Upper lobe of left lung (tissue), 4 donors: ENCODE data around the gene LAGE3.

Source experiments
- EP300 ChIP-seq, 4 donors: sonication (generic); formaldehyde crosslinking; IDR thresholded peaks; one replicate each; pipeline ENCODE4 v1.5.1; 2017; ENCODE audit warnings: antibody characterized with exemption in 4 of 4, control low read depth in 2 of 4
- POLR2A ChIP-seq, 4 donors: fragments of 450-650 bp; IDR thresholded peaks; one replicate each; pipeline ENCODE4 v1.5.1; 2016 to 2017; ENCODE audit warnings: antibody characterized with exemption in 4 of 4, mild to moderate bottlenecking in 2 of 4
- POLR2AphosphoS5 ChIP-seq, 2 donors: sonication (generic); formaldehyde crosslinking; IDR thresholded peaks; one replicate each; pipeline ENCODE4 v1.5.1; 2017; ENCODE audit warnings: antibody characterized with exemption in 2 of 2
- TF ChIP-seq, protein P1 (sequence below), 6 experiments: fragments of 450-650 bp in 4 of 6; fragments of 200-600 bp in 2 of 6; sonication (generic) in 2 of 6; IDR thresholded peaks; one replicate each; pipeline ENCODE4 v1.5.1; 2016 to 2019; ENCODE audit warnings: antibody characterized with exemption in 6 of 6

GRCh38 chrX:154509455-154509854, 30.4 kb upstream of the LAGE3 start:
- TF ChIP-seq, protein P1, sequence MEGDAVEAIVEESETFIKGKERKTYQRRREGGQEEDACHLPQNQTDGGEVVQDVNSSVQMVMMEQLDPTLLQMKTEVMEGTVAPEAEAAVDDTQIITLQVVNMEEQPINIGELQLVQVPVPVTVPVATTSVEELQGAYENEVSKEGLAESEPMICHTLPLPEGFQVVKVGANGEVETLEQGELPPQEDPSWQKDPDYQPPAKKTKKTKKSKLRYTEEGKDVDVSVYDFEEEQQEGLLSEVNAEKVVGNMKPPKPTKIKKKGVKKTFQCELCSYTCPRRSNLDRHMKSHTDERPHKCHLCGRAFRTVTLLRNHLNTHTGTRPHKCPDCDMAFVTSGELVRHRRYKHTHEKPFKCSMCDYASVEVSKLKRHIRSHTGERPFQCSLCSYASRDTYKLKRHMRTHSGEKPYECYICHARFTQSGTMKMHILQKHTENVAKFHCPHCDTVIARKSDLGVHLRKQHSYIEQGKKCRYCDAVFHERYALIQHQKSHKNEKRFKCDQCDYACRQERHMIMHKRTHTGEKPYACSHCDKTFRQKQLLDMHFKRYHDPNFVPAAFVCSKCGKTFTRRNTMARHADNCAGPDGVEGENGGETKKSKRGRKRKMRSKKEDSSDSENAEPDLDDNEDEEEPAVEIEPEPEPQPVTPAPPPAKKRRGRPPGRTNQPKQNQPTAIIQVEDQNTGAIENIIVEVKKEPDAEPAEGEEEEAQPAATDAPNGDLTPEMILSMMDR (IDR thresholded peaks at IDR 0.05): no peak
- TF ChIP-seq EP300 (IDR thresholded peaks at IDR 0.05) (no peak), POLR2A (IDR thresholded peaks at IDR 0.05) (no peak), POLR2AphosphoS5 (IDR thresholded peaks at IDR 0.05) (no peak)
